Hematopoietic multipotent progenitor cell treated with erythropoietin and hydrocortisone succinate and interleukin-3 and kit ligand, for 8 days (in vitro differentiated cells): ENCODE measurements around the gene PCK1.

Experiments used
- DNase-seq: peaks from one replicate; pipeline ENCODE4 v3.0.0-alpha.2; 2015

The PCK1 gene

GRCh38 chr20:57536771-57537724 lies 23.9 kb upstream of the PCK1 start:
- no peak for DNase-seq

- DNase-seq: no peak
Measured at GRCh38 chr20:57537822-57538221, 23.1 kb upstream of the PCK1 start.

DNA sequence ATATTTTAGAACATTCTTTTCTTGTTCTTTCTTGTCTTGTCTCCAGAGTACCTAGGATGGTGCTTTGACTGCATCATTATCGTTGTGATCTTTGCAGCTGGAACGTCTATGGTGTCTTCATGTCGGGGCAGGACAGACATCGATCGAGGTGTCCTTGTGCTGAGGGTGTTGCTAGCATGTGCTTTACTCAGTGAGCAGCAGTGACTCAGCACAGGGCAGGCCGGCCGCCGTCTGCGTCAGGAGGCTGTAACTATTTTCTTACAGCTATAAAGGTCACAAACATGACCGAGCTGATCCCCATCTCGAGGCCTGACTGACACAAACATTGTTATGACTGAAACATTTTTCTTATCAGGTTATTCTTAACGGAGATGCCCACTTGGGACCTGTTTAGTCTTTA lies 21.0 kb upstream of the PCK1 start:
- DNase-seq: no peak

GRCh38 chr20:57540890-57541580 lies 19.9 kb upstream of the PCK1 start:
- no peak for DNase-seq

GRCh38 chr20:57543754-57544153 lies 17.2 kb upstream of the PCK1 start:
- DNase-seq: no peak

- no peak for DNase-seq
Measured at GRCh38 chr20:57544838-57545564, 15.9 kb upstream of the PCK1 start.

GRCh38 chr20:57545927-57546662 lies 14.8 kb upstream of the PCK1 start:
- no peak for DNase-seq

- DNase-seq: no peak
Measured at GRCh38 chr20:57546956-57547649, 13.8 kb upstream of the PCK1 start.

- no peak for DNase-seq
Measured at GRCh38 chr20:57548177-57549058, 12.5 kb upstream of the PCK1 start.

DNA sequence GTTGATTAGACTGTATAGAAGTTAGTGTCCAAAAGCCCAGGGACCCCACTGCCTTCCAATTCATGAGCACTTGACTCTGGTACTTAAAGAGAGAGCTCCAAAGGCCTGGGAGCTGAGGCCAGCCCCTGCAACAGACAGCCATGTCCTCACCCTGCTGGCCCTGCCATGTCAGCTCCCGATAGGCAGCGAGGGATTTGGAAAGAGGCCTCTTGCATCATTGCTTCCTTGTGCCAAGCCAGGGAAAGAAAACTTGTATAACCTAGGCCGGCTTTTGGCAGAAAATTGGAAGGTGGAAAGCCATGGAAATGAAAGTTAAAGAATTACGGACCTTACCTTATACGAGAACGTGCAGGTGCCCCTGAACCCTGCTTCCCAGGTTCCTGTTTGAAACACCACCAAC lies 8.4 kb upstream of the PCK1 start:
- no peak for DNase-seq

DNA sequence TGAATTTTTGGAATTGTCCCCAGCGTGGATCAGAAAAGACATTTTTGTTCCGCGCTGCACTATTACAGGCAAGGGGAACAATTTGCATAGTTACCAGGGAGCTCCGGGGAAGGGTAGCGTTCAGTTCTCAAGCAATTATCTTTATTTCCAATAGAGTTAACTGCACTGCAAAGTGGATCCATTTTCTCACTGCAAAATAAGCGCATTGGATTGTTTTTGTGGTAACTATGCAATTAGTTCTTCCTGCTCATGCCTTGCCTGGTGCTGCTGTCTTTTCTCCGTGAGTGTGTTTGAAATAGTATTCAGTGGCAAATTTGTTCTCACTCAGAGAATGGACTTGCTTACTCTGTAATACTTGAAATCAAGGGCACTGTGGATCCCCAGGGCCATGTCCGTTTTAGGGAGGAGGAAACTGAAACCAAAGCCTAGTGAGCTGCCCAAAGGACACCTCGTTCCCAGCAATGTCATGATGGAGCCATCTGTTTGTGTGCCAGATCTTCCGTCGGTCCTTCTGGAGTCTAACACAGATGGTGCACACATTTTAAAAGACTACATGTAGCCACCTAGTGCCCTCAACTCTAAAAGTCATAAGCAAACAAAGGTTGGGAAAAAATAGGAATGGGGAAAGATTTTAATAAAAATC lies 7.4 kb upstream of the PCK1 start:
- DNase-seq: no peak

DNA sequence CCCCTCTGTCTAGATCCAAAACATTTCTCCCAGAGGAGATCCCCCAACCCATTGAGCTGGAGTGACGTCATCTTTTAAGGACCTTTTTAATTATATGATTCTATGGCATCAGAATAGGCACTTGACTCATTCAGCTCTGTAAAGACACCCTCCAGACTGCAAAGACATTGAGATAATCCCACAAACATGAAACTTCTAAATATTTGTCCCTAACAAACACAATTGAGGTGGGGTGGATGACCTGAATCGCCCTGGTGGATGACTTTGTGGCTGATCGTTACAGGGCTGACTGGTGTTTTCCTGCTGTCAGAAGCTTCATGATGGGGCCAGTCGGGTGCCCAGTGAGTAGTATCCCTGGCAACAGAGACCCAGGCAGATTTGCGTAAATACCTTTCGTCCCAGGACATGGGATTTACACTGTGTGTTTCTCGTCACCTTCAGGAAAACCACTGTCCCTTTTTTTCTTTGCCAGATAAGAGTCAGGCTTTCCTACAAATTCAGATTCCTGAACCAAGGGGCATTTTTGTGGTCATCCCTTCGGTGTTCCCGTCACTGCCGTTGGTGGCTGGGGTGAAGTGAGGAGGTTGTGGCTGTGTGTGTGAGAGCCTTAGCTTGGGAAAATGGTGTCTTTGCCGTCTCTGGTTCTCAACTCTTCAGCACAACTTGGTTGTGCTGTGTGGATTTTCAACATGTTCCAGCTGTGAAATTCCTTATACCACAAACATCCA lies 5.3 kb upstream of the PCK1 start:
- no peak for DNase-seq

GRCh38 chr20:57556980-57557274 lies 4.0 kb upstream of the PCK1 start:
- no peak for DNase-seq

- DNase-seq: no peak
Measured at GRCh38 chr20:57557926-57558613, 2.8 kb upstream of the PCK1 start.

DNA sequence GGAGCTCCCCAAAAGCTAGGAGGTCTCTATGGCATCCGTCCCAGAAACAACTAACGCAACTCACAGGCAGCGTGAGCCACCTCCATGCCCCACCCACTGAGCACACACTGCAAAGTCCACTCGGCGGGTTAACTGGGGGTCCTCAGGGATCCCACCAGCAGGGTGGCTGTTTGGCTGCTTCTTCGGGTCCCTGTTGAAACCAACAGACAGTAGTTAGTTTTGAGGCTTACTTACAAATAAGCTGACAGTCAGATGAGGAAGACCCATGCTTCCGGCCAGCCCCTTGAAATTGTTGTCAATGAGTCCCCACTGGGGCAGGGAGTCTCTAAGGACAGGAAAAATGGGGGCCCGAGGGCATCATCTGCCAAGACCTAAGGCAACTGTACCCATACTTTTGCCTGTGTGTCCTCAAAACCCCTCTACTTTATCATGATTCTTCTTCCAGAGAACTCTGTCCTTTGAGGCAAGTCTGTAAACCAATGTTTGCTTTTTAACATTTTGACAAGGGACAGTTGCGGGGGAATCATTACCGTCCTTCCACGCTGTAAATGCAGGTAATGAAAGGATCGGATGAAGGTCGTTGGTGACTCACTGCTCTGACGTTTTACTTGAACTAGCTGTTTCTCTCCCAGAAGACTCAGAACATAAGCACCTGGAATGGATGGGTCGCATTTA lies 2.2 kb upstream of the PCK1 start:
- DNase-seq: no peak

DNA sequence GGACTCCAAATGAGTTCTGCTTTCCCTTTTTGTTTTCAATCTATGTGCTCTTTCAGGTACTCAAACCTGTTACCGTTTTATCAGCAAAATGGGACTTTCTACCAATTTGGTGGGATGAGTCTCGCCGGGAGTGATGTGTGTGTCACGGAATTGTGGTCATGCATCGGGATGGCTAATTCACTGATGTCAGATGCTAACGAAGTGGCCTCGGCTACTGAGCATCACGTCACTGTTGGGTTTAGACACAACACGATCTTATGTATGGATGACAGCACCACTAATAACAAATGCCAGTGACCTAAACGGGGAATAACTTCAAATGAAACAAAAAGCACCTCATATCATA lies 1.6 kb upstream of the PCK1 start:
- DNase-seq: no peak

GRCh38 chr20:57559658-57560553 lies 1.0 kb upstream of the PCK1 start:
- no peak for DNase-seq
